ENCODE results near the gene PEAR1. TPM values are rescaled to one million over a fixed set of nuclear protein-coding genes. Genes with fewer than 3 reads are reported as not detected.

Gene PEAR1
- total RNA-seq, 4 donors from 2014 or later: 31.5 to 51.4 (median 39.7) TPM

DNA sequence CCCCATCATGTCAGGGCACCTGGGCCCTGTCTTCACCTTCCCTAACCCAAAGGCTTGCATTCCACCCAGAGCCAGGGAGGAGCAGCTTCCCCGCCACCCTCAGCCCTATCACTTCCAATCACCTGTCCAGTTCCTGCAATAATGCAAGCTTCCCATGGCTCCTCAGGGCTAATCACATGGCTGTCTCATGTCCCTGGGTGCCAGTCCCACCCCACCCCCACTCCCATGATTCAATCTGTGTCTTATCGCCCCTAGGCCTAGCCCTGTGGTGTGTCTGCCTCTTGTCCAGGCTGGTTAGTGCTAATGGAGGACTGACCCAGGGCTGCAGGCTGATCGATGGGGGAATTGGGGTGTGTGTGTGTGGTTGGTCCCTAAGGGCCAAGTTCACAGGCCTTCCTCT, 11.0 kb upstream of the PEAR1 start:
- H3K4me3 ChIP-seq: no peak overlapping the region
- TF ChIP-seq, protein P1, sequence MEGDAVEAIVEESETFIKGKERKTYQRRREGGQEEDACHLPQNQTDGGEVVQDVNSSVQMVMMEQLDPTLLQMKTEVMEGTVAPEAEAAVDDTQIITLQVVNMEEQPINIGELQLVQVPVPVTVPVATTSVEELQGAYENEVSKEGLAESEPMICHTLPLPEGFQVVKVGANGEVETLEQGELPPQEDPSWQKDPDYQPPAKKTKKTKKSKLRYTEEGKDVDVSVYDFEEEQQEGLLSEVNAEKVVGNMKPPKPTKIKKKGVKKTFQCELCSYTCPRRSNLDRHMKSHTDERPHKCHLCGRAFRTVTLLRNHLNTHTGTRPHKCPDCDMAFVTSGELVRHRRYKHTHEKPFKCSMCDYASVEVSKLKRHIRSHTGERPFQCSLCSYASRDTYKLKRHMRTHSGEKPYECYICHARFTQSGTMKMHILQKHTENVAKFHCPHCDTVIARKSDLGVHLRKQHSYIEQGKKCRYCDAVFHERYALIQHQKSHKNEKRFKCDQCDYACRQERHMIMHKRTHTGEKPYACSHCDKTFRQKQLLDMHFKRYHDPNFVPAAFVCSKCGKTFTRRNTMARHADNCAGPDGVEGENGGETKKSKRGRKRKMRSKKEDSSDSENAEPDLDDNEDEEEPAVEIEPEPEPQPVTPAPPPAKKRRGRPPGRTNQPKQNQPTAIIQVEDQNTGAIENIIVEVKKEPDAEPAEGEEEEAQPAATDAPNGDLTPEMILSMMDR (IDR thresholded peaks at IDR 0.05): no peak
- no peak for TF ChIP-seq POLR2A (IDR thresholded peaks at IDR 0.05)
- TF ChIP-seq EP300 (IDR thresholded peaks at IDR 0.05): no peak
- no peaks in the 10 kb centered on the region for H3K9me3 ChIP-seq
- H3K27ac ChIP-seq: no peak overlapping the region
- no peaks in the 10 kb centered on the region for H3K36me3 ChIP-seq
- no peak for DNase-seq (ENCODE audit: low spot score in 2 of 2)
- H3K27me3 ChIP-seq: peaks cover 0 to 32% of the 10 kb centered on the region in 2 donors
- no peaks in the 10 kb centered on the region for H3K4me1 ChIP-seq
- WGBS, 2 donors: 54 to 69% methylated on average over 3 of the region's 3 CpGs

DNA sequence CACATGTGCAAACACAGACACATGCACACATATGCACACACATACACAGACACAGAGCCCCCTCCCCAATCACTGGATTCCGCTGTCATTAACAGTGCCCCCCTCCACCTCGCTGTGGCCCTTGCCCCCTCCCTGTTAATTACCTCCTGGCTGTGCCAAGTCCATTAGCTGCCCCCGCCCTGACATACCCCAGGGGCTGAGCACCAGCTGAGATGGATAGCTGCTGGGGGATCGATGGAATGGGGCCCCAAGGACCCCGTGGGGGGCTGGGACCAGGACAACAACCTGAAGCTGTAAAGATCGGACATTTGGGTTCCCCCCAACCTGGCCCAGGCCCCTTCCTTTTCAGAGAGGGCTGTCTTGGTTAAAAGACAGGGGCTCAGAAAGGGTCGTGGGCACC, 9.6 kb upstream of the PEAR1 start:
- no peaks in the 10 kb centered on the region for H3K4me1 ChIP-seq
- no peak for DNase-seq (ENCODE audit: low spot score in 2 of 2)
- TF ChIP-seq, protein P1 (IDR thresholded peaks at IDR 0.05): no peak
- H3K36me3 ChIP-seq: no peaks in the 10 kb centered on the region
- H3K27ac ChIP-seq: no peak overlapping the region
- peaks cover 0 to 32% of the 10 kb centered on the region in 2 donors for H3K27me3 ChIP-seq
- H3K4me3 ChIP-seq: no peak overlapping the region
- 58 to 60% methylated on average over 7 of the region's 7 CpGs for WGBS, 2 donors
- no peaks in the 10 kb centered on the region for H3K9me3 ChIP-seq

DNA sequence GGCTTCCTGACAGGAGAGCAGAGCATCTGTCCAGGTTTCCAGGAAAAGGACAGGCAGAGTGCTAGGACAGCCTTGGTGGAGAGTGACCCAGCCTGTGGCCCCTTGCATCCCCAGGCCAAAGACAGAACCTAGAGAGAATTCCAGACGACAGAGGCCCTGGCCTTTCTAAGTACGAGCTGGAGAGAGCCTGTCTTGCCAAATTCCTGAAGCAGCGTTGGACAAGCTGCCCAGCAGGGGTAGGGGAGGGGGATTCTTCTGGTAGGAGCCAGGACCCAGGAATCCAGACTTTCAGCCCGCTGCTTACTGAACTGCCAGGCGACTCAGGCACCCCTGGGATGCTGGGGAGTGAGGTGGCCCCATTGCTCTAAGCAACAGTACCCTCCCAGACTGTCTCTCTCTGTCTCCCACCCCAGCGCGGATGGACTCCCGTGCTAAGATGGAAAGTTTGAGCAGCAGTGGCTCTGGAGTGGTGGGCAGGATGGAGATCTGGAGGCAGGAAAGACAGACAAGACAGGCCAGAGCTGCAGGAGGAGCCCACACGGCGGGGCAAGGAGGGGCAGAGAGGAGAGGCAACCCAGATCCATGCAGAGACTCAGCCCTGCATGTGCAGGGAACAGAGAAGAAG, 8.8 kb upstream of the PEAR1 start:
- TF ChIP-seq, protein P1 (IDR thresholded peaks at IDR 0.05): no peak
- TF ChIP-seq EP300 (IDR thresholded peaks at IDR 0.05) (no peak), POLR2A (IDR thresholded peaks at IDR 0.05) (no peak)
- H3K4me1 ChIP-seq: no peaks in the 10 kb centered on the region
- DNase-seq (ENCODE audit: low spot score in 2 of 2): no peak
- no peak overlapping the region for H3K4me3 ChIP-seq
- no peaks in the 10 kb centered on the region for H3K9me3 ChIP-seq
- H3K36me3 ChIP-seq: no peaks in the 10 kb centered on the region
- no peak overlapping the region for H3K27ac ChIP-seq
- H3K27me3 ChIP-seq: peaks cover 0 to 36% of the 10 kb centered on the region in 2 donors
- 38 to 42% methylated on average over 10 of the region's 10 CpGs for WGBS, 2 donors

DNA sequence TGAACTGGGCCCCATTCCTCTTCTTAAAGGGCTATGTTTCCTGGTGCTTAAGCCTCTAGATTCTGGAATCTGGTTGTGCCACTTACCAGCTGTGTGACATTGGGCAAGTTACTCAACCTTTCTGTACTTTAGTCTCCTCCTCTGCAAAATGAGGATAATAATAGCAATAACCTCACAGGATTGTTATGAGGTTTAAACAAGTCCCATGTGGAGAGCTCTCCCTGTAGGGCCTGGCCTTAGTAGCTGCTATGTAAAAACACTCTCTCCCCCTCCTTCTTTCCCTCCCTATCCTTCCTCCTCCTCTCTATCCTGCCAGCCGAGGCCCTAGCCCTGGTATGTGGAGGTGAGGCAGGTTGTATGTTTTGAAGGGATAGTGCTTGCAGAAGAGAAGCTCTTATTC, 8.2 kb upstream of the PEAR1 start:
- H3K4me1 ChIP-seq: no peaks in the 10 kb centered on the region
- no peak for TF ChIP-seq POLR2A (IDR thresholded peaks at IDR 0.05)
- no peak for TF ChIP-seq EP300 (IDR thresholded peaks at IDR 0.05)
- TF ChIP-seq, protein P1 (IDR thresholded peaks at IDR 0.05): no peak
- 28 to 33% methylated on average over 1 of the region's 1 CpG for WGBS, 2 donors
- H3K9me3 ChIP-seq: no peaks in the 10 kb centered on the region
- H3K36me3 ChIP-seq: no peaks in the 10 kb centered on the region
- no peak overlapping the region for H3K27ac ChIP-seq
- H3K4me3 ChIP-seq: no peak overlapping the region
- DNase-seq (ENCODE audit: low spot score in 2 of 2): no peak
- H3K27me3 ChIP-seq: peaks cover 0 to 36% of the 10 kb centered on the region in 2 donors

DNA sequence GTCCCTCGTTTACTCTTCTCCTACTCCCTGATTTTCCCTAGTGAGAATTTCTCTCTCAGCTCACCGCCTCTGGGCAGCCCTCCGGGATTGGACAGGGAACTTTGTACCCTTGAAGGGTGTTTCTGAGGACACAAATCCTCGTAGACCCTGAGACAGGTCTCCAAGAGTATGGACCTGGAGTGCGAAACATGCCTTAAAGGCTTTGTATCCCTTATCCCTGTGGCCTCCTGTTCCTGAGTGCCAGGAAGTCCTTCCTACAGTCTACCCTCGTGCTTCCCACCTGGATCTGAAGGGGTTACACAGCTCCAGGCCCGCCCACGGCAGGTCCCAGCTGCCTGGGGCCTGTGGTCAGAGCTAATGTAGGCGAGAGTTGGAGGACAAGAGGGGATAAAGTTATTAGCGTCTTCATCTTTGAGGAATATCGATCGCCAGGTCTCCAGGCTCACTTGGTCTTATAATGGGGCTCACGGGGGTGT, 7.6 kb upstream of the PEAR1 start:
- no peak overlapping the region for H3K27ac ChIP-seq

More for the DNA sequence above, 7.6 kb upstream of the PEAR1 start:
- no peaks in the 10 kb centered on the region for H3K4me1 ChIP-seq
- TF ChIP-seq, protein P1 (IDR thresholded peaks at IDR 0.05): no peak
- TF ChIP-seq EP300 (IDR thresholded peaks at IDR 0.05) (no peak), POLR2A (IDR thresholded peaks at IDR 0.05) (no peak)
- no peak overlapping the region for H3K4me3 ChIP-seq
- WGBS, 2 donors: 45 to 59% methylated on average over 13 of the region's 13 CpGs
- no peak for DNase-seq (ENCODE audit: low spot score in 2 of 2)
- H3K36me3 ChIP-seq: no peaks in the 10 kb centered on the region
- peaks cover 0 to 36% of the 10 kb centered on the region in 2 donors for H3K27me3 ChIP-seq
- H3K9me3 ChIP-seq: no peaks in the 10 kb centered on the region
